Upper lobe of right lung (tissue), 1 donor: Measurements from ENCODE around the gene MPZL3. TPM values are rescaled to one million over a fixed set of nuclear protein-coding genes. Genes with fewer than 3 reads are reported as not detected.

Source experiments
- ATAC-seq: fragments of 200-7000 bp; cut with Tn5 transposase; one replicate; pipeline ENCODE4 v1.9.1; 2020; ENCODE audit warnings: mild to moderate bottlenecking, moderate library complexity
- DNase-seq: peaks from one replicate; pipeline ENCODE4 v3.0.0-alpha.2; 2020
- H3K27ac ChIP-seq: fragments of 200-600 bp; one replicate; pipeline ENCODE4 v1.8.0; 2022
- H3K27me3 ChIP-seq: fragments of 200-600 bp; one replicate; pipeline ENCODE4 v1.8.0; 2022; ENCODE audit warnings: mild to moderate bottlenecking
- H3K36me3 ChIP-seq: fragments of 200-600 bp; one replicate; pipeline ENCODE4 v1.8.0; 2022
- H3K4me1 ChIP-seq: fragments of 200-600 bp; one replicate; pipeline ENCODE4 v1.8.0; 2022
- H3K4me3 ChIP-seq: fragments of 200-600 bp; one replicate; pipeline ENCODE4 v1.8.0; 2022; ENCODE audit warnings: mild to moderate bottlenecking
- H3K9me3 ChIP-seq: fragments of 200-600 bp; one replicate; pipeline ENCODE4 v1.8.0; 2022
- intact Hi-C: fragments of 100-400 bp; cut with DNase I; formaldehyde crosslinking; loops from one replicate; pipeline ENCODE4 v1.11.0; 2022
- total RNA-seq: library from RNA; stranded (reverse); fragmentation: NEBNext Ultra II Directional; extraction: Animal tissue kit (Norgen Biotek cat#: 25700); gene quantifications from one replicate; pipeline ENCODE4 v1.2.1, GENCODE V29; 2021
- TF ChIP-seq, protein P1 (sequence below): fragments of 200-600 bp; IDR thresholded peaks from one replicate; pipeline ENCODE4 v1.8.0; 2022; ENCODE audit warnings: antibody characterized with exemption
- donor health status: DM: no; HTN: yes; CAD: no; lungs with severe emphysema.

The MPZL3 gene
- total RNA-seq, 1 donor from 2014 or later = 11.8 TPM

DNA sequence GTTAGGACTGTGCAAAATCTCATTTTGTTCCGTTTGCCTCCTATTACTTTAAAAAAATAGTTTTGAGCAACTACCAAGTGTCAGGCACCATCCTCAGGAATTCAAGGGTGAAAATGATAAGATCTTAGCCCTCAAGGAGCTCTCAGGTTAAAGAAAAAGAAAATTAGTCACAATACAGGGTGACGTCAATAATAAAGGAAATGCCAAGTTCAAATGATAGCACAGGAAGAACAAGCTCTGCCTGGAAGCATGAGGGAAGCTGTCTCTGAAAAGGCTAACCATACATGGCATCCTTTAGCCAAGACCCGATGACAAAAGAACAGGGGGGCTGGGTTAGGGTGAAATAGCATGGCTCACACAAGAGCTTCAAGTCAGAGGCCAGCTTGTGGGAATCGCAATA is 23.0 kb upstream of the MPZL3 start:
- DNase-seq = no peak
- intact Hi-C loops = no loop called here
- peak; percentile 49 for ATAC-seq
- H3K4me3 ChIP-seq = no peak overlapping the region
- H3K9me3 ChIP-seq = no peaks in the 10 kb centered on the region
- no peaks in the 10 kb centered on the region for H3K27me3 ChIP-seq
- H3K36me3 ChIP-seq = no peaks in the 10 kb centered on the region
- peaks cover 16% of the 10 kb centered on the region for H3K4me1 ChIP-seq
- TF ChIP-seq, protein P1, sequence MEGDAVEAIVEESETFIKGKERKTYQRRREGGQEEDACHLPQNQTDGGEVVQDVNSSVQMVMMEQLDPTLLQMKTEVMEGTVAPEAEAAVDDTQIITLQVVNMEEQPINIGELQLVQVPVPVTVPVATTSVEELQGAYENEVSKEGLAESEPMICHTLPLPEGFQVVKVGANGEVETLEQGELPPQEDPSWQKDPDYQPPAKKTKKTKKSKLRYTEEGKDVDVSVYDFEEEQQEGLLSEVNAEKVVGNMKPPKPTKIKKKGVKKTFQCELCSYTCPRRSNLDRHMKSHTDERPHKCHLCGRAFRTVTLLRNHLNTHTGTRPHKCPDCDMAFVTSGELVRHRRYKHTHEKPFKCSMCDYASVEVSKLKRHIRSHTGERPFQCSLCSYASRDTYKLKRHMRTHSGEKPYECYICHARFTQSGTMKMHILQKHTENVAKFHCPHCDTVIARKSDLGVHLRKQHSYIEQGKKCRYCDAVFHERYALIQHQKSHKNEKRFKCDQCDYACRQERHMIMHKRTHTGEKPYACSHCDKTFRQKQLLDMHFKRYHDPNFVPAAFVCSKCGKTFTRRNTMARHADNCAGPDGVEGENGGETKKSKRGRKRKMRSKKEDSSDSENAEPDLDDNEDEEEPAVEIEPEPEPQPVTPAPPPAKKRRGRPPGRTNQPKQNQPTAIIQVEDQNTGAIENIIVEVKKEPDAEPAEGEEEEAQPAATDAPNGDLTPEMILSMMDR = no peak
- H3K27ac ChIP-seq = peak overlapping the region; percentile 47

DNA sequence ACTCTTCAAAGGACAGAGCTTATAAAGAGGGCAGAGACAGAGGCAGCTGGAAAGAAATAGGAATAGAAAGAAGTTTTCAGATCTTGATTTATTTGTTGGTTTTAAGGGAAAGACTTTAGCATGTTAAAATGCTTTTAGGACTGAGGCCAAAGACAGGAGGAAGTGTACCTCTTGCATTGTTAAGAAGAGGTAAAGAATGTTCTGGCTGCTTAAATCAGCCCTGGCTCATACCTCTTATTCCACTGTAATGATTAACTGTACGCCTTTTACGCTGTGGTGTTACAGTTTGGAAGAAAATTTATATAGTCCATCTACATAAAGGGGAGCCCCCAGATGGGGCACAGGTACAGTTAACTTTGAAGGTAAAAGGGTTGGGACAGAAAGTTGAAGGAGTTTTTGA is 22.0 kb upstream of the MPZL3 start:
- peaks cover 16% of the 10 kb centered on the region for H3K4me1 ChIP-seq
- ATAC-seq = peak; percentile 82
- TF ChIP-seq, protein P1 = no peak
- no peaks in the 10 kb centered on the region for H3K36me3 ChIP-seq
- no peaks in the 10 kb centered on the region for H3K9me3 ChIP-seq
- no peak for DNase-seq
- H3K27me3 ChIP-seq = no peaks in the 10 kb centered on the region
- peak overlapping the region; percentile 28 for H3K27ac ChIP-seq
- no peak overlapping the region for H3K4me3 ChIP-seq
- intact Hi-C loops = no loop called here

DNA sequence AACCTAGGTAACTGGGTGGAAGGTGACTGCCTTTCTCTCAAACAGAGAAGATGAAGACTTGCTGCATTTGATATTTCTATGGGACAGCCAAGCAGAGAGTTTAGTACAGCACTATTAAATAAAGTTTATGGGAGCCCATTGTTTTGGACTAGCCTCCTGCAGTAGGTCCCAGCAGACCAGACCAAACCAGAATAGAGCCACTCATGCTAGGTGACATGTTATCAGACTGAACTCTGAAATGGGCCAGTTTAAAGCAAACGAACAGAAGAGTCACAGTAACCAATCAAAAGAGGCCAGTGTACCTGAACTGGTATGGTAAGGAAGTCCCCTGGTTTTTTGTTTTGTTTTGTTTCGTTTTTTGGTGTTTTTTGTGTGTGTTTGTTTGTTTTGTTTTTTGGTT is 19.8 kb upstream of the MPZL3 start:
- Histone ChIP-seq H3K27me3 (no peaks in the 10 kb centered on the region), H3K36me3 (no peaks in the 10 kb centered on the region), H3K9me3 (no peaks in the 10 kb centered on the region), H3K4me1 (peaks cover 17% of the 10 kb centered on the region), H3K27ac (no peak overlapping the region), H3K4me3 (no peak overlapping the region)
- ATAC-seq (no peak), DNase-seq (no peak)
- TF ChIP-seq, protein P1 = no peak
- intact Hi-C loops = no loop called here

DNA sequence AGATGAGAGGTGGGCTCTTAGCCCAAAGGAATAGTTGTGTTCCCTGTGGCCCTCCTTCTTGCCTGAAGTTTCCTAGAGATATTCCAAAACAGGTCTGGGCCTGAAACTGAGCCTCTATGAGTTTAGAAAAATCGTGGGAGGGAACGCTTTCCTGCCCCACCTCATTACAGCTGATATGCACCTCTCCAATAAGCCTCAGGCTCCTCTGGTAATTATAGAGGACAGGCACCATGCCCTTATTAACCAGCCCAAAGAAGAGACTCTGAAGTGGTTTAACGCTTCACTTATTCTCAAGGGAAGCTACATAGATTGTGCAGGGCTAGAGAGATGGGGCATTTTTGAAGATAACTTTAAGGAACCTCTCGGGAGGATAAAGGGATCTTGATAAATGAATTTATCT is 15.3 kb upstream of the MPZL3 start:
- H3K9me3 ChIP-seq = no peaks in the 10 kb centered on the region
- H3K4me1 ChIP-seq = peaks cover 19% of the 10 kb centered on the region
- ATAC-seq (no peak), DNase-seq (no peak)
- intact Hi-C loops = no loop called here
- no peak overlapping the region for H3K4me3 ChIP-seq
- TF ChIP-seq, protein P1 = no peak
- H3K36me3 ChIP-seq = peaks cover 3% of the 10 kb centered on the region
- H3K27ac ChIP-seq = no peak overlapping the region
- no peaks in the 10 kb centered on the region for H3K27me3 ChIP-seq

DNA sequence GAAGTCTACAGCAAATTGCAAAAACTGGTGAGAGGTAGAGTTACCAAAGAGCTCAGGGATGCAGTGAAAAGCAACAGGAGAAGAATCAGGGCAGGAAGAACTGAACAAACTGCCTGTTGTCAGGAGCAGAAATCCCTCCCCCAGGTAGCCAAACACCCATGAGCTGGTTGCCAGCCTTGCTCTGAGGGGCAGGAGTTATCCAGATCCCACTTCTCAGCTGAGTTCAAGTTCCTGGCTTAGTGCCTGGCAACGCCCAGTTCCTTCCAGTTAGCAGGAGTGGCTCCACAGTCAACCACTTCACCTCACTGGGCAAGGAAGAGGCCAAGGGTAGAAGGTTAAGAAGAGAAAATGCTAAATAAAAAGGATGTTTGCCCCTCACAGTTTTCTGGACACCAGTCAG is 13.8 kb upstream of the MPZL3 start:
- intact Hi-C loops = no loop called here

More for the DNA sequence above, 13.8 kb upstream of the MPZL3 start:
- Histone ChIP-seq H3K36me3 (peaks cover 6% of the 10 kb centered on the region), H3K4me3 (peak overlapping the region; percentile 57), H3K27me3 (no peaks in the 10 kb centered on the region), H3K4me1 (peaks cover 24% of the 10 kb centered on the region), H3K9me3 (no peaks in the 10 kb centered on the region), H3K27ac (peak overlapping the region; percentile 82)
- peak; percentile 69 for ATAC-seq
- peak; percentile 89 for DNase-seq
- TF ChIP-seq, protein P1 = no peak
